GM21529 (cell line): ENCODE measurements around the gene PCLO.
"Not testable (repeated sequence)": the region's sequence is repeated elsewhere in the genome, so short reads cannot be mapped to it uniquely, and the experiment has no call there.

ENCODE experiments used
- ATAC-seq: cut with Tn5 transposase; IDR thresholded peaks from one replicate; pipeline ENCODE4 v1.9.1; 2021; ENCODE audit not compliant: unreplicated experiment

Gene PCLO

DNA sequence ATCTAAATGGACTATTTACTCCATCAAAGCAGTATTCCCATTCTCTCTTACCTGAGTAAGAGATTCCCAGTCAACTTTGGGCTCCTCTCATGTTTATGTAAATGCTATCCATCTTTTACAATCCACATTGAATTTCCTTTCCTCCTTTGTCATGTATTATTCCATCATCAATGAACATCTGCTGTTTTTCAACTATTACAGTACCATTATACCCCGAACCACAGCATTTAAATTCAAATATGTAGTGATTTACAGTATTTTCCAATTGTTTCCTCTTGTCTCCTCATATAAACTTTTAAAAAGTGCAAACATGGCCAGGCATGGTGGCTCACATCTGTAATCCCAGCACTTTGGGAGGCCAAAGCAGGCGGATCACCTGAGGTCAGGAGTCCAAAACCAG is 20.3 kb downstream of the PCLO start:
- ATAC-seq, result no peak

DNA sequence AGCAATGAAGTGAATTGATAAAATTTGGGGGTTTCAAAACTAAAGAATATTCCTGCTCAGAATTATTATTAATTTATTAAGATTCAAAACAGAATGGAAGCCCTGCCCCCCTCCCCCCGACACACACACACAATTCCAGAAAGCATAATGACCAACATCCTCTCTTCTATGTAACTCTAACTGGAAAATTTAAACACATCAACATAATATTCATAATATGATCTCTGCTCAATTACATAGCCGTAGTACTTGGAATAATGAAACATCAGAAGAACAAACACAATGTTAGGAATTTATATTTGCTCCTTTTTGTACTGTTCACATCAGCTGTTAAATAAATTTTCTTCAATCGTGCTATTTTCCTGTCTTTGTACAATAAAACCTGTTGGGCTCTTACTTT is 20.8 kb downstream of the PCLO start:
- ATAC-seq, result no peak

DNA sequence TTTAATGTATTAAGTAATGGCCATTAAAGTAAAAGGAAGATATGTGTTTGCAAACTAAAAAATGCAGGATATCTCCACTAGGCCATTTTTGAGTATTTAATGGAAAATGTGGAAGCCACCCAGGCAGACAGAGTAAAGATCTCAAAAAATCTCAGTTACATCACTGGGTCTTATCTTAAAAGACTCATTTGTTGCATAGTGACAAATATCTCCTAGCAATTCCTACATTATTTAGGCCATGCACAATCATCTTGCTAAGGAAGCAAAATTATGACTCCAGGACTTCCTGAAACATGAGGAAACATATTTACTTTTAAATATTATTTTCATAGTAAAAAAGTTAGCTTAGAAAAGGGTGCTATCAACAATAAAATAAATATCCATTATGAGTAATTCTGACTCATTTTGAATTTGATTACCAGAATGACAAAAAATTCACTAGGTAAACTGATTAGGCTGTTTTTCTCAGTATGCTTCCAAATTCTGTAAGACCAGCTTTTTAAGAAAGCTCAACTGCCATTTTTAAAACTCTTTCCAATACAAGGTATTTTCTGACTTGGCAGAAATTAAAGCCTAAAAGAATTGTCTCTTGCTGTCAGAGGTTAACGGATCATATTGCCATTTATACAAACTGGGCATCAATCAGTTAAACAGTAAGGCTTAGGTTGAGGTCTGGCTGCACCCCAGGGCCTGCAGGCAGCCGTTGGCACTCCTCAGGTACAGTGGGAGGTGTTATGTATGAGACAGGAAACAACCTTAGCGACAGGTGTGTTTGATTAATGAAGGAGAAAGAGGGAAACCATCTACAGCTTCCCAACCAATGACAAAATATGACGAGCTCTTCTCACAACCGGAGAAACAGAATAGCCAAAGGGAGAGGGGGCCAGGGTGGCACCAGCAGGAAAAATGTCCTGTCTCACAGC is 31.8 kb downstream of the PCLO start:
- no peak for ATAC-seq

DNA sequence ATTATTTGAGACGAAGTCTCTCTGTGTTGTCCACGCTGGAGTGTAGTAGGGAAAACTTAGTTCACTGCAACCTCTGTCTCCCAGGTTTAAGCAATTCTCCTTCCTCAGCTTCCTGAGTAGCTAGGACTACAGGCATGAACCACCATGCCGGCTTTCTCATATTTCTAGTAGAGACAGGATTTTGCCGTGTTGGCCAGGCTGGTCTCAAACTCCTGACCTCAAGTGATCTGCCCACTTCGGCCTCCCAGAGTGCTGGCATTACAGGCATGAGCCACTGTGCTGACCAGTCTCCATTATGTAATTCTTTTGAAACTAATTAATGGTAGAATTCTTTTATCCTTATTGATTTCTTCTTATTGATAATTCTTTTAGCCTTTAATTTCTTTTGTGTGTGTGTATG is 32.5 kb downstream of the PCLO start:
- no peak for ATAC-seq

DNA sequence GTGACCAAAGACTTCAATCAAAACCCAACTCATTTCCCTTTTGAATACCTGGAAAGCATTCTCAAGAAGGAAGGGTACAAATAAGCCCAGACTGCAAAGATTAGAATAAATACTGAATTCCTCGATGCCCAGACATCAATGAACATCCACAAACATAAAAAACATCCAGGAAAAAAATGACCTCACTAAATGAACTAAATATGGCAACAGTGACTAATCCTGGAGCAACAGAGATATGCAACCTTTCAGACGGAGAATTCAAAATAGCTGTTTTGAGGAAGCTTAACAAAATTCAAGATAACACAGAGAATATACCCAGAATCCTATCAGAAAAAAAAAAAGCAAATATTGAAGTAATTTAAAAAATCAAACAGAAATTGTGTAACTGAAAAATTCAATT is 43.2 kb downstream of the PCLO start:
- no peak for ATAC-seq

DNA sequence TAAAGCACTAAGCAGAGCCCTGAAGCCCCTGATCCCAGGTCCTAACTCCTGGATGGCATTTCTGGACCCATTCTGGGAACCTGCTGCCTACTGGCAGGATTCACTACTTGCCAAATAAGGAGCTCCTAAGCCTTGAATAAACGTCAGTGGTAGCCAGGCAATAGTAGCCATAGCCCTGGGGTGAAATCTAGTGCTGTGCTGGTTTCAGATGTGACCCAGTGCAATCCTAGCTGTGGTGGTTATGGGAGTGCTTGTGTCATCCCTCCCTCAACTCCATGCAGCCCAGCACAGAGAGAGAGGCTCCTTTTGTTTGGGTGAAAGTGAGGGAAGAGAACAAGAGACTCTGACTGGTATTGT is 43.7 kb downstream of the PCLO start:
- no peak for ATAC-seq

DNA sequence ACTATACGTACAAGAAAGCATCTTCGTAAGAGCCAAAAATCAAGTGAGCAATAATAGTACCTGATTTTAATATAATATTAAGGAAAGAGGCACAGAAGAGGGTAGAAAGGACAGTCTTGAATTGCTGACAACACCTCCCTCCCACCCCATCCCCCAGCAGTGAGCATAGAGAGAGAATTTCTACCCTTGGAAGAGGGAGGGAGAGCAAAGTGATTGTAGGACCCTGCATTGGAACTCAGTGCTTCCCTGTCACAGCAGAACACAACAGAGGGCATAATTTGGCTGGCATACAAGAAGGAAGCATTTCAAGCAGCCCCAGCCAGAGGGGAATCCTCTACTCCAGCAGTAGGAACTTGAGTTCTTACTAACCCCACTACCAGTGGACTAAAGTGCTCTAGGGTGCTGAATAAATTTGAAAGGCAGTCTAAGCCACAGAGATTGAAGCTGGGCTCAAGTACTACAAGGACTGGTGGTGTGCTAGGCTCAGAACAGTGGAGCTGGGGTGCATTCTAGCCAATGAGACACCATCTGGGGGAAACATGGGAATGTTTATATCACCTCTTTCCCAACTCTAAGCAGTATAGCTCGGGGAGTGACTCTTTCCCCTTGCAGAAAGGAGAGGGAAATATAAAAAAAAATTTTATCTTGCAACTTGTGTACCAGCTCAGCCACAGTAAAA is 44.2 kb downstream of the PCLO start:
- no peak for ATAC-seq

DNA sequence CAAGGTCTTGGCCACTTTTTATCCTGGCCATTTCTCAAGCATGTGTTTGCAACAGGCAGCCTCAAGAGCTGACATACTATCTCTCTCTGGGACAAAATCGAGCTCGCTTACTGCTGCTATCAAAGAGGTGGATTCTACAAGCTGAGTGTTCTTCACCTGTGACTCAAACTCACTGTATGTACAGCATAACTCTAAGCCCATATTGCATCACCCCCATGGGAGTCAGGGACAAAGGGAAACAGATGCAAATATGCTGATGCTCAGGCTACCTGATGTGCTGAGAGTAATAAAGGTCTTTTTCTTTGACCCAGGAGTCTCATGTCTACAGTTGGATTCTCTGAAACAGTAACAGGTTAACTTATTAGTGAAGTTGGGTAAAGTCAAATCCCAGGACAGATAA is 45.2 kb downstream of the PCLO start:
- ATAC-seq, result no peak

DNA sequence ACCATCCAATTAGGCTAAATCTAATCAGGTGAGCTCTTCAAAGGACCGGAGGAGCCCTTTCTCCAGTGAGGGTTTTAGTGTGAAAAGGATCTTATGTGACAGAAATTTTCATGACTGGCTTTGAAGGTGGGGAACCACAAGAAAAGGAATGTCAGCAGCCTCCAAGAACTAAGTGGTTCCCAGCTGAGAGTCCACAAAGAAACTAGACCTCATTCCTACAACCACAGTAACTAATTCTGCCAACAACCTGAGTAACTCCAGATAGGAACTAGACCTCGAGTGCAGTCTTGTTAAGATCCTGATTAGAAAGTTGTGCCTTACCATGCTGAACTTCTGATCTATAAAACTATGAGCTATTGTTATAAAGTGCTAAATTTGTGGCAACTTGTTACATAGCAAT is 51.3 kb downstream of the PCLO start:
- no peak for ATAC-seq

DNA sequence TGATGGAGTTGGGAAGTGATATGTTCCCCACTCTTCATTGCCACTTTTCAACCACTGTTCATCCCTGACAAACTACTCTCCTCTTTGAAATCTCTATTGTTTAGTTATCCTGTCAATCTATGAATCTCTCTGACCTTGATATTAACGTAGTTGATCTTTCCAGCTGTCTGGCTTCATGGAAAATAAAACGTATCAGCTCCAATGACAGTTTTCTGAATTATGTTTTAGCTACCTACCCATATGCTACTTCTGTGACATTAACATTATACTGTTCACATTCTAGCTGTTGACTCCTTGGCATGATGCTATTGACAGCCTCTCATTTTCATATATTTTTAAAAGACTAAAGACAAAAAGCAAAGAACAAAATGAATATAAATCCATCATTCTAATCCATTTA is 53.3 kb downstream of the PCLO start:
- ATAC-seq, result no peak

DNA sequence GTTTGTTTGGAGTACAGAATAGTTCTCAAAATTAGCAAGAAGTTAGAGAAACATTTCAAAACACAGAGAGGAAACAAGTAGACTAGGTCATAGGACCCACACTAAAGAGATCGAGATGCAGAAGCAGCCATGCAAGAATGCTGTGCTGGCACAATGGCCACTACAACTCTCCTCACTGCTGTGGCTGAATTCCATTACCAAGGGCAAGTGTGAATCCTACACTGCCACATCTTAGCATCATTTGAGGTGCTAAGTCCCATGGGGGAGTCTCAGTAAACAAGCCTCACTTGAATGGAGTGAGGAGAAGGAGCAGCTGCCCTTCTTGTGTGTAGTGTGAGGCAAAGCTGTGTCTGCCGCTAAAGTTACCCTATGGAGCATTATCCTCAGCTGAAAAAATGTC is 56.7 kb downstream of the PCLO start:
- no peak for ATAC-seq

DNA sequence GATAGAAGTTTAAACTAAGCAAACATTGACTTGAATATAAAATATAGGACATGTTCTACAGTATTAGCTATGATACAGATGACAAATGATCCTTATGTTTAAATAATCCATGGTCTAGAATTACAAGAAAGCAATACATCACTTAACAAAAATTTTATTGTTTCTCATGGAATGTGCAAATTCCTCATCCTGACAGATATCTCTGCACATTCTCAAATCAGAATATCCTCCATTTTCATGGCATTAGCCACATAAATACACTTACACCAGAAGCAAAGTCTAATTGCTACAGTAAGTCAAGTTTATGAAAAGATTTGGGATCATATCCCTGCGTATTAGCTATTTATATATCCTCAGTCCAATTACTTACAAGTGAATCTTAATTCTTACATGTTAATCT is 57.6 kb downstream of the PCLO start:
- ATAC-seq, result no peak

DNA sequence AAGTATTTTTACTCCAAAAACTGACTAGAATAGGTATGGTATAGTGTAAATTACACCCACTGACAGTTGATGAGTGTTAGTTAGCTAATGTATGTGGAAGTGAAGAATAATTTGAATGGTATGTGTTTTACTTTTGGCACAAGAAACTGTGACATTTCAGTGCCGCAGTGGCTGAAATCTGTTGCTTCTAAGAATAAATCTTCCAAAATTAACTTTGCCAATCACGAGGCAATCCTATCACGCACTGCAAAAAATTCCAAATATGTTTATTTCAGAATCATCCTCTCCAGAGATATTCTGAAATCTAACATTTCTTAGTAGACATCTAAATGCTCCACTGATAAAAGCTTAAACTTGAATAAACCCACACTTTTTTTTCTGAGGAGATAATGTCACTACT is 61.2 kb downstream of the PCLO start:
- ATAC-seq, result no peak

DNA sequence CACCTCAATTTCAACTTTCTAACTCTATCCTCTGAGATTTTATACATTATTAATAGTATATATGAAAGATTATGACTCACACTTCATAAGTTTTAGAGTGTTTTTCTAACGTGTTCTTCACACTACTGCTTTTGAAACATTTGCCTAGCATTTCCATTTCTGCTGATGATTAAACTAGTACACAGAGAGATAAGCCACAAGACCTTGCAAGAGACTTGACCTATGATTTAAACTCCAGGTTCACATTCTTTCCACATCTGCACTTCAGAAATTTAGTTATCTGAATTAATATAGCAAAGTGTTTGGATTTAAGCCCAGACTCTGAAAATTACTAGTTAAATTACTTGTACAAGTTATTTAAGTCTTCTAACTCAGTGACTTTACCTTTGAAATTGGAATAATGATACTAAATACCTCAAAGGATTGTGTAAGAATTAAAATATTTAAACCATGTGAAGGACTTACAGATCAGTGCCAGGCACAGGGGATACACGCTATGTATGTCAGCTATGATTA is 66.6 kb downstream of the PCLO start:
- no peak for ATAC-seq

DNA sequence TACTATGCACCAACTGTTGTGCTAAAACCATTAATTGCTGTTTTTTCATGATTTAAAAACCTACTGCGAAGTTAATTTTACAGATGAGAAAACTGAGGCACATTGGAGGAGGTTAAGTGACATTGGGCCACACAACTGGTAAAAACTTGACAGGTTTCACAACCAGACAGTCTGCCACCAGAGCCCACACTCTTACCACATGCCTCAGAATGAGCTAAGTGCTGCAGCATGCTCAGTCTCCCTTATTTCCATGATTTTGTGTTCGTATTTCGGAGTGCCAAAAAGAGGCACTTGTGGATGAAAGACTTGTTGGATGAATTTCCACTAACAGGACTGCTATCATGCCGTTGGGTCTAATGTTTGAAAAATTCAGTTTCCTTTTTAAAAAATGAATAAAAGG is 77.4 kb downstream of the PCLO start:
- ATAC-seq, result no peak

DNA sequence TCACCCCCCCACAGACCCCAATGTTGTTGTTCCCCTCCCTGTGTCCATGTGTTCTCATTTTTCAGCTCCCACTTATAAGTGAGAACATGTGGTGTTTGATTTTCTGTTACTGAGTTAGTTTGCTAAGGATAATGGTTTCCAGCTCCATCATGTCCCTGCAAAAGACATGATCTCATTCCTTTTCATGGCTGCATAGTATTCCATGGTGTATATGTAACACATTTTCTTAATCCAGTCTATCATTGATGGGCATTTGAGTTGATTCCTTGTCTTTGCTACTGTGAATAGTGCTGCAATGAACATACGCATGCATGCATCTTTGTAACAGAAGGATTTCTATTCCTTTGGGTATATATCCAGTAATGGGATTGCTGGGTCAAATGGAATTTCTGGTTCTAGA is 82.8 kb downstream of the PCLO start:
- ATAC-seq, result not testable (repeated sequence)

DNA sequence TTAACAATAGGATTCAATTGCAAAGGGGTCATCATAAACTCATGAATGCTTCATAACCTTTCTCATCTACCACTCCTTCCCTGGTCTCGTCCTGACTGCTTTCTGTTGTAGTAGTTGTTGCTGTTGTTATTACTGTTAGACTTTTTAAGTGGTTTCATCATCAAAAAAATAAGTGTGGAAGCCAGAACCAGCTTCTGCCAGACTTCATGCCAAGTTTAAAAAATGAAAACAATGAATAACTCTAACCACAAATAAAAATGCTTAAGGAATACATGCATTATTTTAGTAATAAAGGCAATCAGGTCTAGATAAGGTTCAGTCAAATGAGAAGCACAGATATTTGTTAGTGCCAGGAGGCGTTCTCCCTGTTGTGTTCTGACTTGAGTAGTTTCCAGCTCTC is 85.4 kb downstream of the PCLO start:
- ATAC-seq, result no peak

DNA sequence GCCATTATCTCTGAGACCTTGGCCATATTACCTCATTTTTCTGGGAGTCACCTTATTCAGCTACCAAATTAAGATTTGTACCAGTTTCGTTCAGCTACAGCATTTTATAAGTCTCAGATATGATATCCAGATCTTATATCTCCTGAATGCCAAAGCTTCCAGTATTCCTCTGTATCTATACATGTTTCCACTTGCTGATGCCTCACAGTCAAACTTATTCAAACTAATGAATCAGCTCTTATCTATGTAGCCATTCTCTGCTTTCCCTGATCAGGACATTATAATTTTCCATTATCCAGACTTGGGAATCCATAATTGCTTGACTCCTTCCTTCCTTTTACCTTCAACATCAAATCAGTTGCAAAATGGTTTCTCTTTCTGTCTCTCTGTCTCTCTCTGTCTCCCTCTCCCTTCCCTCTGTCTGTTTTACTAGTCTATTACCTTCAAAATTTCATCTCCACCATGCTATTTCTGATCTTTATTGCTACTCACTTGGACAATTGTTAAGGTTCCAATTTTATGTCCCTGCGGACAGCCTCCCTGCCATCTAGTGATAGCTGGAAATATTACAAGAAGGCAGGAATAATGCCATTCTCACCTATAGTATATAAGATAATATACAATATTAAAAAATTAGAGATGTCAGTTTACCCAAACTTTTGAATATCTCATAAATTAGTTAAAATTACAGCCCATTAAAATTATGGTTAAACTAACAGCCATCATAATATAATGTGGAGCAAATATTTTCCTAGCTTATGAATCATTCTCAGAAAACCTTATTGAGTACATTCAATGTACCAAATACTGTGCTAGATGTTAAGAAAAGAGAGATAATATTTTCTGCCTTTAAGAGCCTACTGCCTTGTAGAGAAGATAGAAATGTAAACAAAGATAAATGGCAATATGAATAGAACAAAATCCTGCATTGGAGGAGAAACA is 89.8 kb downstream of the PCLO start:
- ATAC-seq, result no peak

DNA sequence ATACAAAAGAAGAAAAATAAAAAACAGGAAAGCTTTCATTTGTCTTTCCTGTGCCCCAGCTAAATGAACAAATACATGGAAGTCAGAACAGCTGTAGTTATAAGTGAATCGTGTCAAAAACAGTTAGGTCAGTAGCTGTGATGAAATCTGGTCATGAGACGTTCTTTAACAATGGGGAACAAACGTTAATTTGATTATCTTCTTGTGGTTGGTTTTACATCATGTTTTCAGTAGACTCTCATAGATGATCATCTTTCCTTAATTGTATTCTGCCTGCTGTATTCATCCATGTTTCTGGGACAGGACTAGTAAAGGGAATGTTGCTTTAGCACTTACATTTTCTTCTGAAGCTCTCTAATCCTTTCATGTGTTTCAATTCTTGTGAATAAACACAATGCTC is 97.0 kb downstream of the PCLO start:
- ATAC-seq, result no peak

DNA sequence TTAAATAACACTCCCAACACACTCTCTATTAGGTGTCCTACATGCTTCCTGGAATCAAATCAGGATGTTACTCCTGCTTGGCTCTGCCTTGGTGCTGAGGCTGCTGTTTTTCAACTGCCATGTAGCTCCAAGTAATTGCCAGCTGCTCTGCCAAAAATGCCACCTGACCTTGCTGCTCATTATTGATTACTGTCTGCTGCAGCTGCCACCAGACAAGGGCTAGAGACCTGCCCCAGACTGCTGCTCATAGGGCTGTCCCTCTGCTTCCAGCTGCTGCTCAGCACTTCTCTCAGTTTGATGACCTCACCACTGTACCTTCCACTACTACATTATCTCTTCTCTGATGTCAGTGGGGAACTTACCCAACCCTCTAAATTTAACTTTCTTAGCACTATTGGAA is 102.5 kb downstream of the PCLO start:
- ATAC-seq, result no peak

DNA sequence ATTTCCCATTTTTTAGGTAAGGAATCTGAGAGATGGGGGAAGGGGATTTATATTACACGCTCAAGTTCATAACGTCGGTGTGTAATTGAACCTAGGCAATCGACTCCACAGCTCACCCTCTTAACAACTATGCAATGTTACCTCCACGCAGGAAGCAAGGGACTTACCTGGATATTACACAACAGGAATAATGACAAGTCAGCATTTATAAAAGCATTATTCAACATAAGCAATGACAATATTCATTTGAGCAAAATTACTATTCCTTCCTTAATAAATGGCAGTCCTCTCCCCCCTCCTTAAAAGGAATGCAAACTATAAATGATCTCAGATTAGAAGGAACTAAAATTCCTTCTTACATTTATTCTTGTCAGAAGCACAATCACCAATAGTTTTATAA is 104.0 kb downstream of the PCLO start:
- no peak for ATAC-seq
